Activated naive CD8-positive, alpha-beta T cell treated with anti-CD3 and anti-CD28 coated beads for 36 hours (primary cell): ENCODE data around the gene EFHC1. TPM values are rescaled to one million over a fixed set of nuclear protein-coding genes. Genes with fewer than 3 reads are reported as not detected.

Experiments used
- DNase-seq: peaks from one replicate; pipeline ENCODE4 v3.0.0; 2021
- H3K27ac Mint-ChIP-seq: one replicate; pipeline ENCODE4 v1.8.0; 2022; ENCODE audit warnings: mild to moderate bottlenecking, moderate library complexity, mixed read lengths
- H3K27me3 Mint-ChIP-seq: one replicate; pipeline ENCODE4 v1.8.0; 2022; ENCODE audit warnings: mild to moderate bottlenecking, mixed read lengths
- H3K36me3 Mint-ChIP-seq: one replicate; pipeline ENCODE4 v1.8.0; 2021; ENCODE audit warnings: mild to moderate bottlenecking, mixed read lengths
- H3K4me1 Mint-ChIP-seq: one replicate; pipeline ENCODE4 v1.8.0; 2021; ENCODE audit warnings: mixed read lengths
- H3K4me3 Mint-ChIP-seq: one replicate; pipeline ENCODE4 v1.8.0; 2022; ENCODE audit warnings: mild to moderate bottlenecking, moderate library complexity, mixed read lengths
- H3K9me3 Mint-ChIP-seq: one replicate; pipeline ENCODE4 v1.8.0; 2022; ENCODE audit warnings: mixed read lengths
- total RNA-seq, 2 experiments: library from RNA; stranded (reverse); gene quantifications; one replicate each; pipeline ENCODE4 v1.2.3, GENCODE V29; 2021

Gene EFHC1
- total RNA-seq, 2 experiments from 2014 or later: 2.8 to 3.1 TPM

DNA sequence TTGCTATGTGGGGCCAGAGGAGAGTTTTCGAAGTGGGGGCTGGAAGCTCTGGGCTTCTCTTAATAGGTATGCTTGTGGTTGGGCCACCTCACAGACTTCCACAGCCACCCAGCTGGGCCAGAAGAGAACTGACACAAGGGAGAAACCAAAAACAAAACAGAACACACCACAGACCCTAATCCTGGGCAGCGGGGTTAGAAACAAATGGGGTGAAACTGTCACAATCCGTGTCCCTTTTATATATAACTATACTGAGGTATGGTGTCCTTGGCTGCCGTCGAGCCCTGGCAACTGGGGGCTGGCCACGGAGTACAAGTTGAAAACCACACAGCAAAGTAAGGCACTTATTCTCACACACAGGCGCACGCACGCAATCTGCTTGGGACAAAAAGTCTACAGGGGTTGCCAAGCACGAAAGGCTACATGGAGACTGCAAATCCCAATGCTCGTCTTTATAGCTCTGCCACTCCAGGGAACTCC, 78.4 kb downstream of the EFHC1 start:
- Mint-ChIP-seq H3K9me3 (no peaks in the 10 kb centered on the region), H3K4me1 (no peaks in the 10 kb centered on the region), H3K27me3 (no peaks in the 10 kb centered on the region), H3K4me3 (no peak overlapping the region), H3K36me3 (peaks cover 6% of the 10 kb centered on the region), H3K27ac (no peak overlapping the region)
- no peak for DNase-seq

GRCh38 chr6:52499026-52499425, 78.9 kb downstream of the EFHC1 start:
- peaks cover 6% of the 10 kb centered on the region for H3K36me3 Mint-ChIP-seq
- no peaks in the 10 kb centered on the region for H3K9me3 Mint-ChIP-seq
- H3K27me3 Mint-ChIP-seq: no peaks in the 10 kb centered on the region
- H3K27ac Mint-ChIP-seq: no peak overlapping the region
- no peak overlapping the region for H3K4me3 Mint-ChIP-seq
- no peak for DNase-seq
- H3K4me1 Mint-ChIP-seq: no peaks in the 10 kb centered on the region

DNA sequence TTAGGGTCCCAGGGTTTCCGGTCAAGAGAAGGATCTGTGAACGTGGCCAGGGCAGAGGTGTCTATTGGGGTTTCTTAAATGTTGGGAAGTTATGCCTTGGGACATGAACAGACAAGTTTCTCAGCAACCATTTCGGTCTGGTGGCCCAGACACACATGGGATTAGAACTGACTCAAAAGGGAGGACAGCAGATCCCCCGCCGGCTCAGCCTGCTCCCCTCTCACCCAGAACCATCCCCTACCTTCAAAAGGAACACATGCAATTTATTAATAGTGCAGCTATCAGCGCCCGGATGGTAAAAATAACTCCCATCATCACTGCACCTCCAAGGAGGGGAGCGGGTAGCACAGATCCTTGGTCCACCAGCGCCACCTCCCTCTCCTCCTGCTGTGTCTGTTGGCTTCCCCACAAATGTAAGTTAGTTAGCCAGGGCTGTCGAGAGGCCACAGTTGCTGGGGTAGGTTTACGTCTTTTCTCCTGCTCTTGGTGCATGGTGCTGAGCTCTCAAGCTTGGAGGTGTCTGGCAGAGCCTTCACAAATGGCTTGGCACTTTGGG, 79.6 kb downstream of the EFHC1 start:
- H3K27me3 Mint-ChIP-seq: no peaks in the 10 kb centered on the region
- H3K9me3 Mint-ChIP-seq: no peaks in the 10 kb centered on the region
- no peak overlapping the region for H3K27ac Mint-ChIP-seq
- peaks cover 4% of the 10 kb centered on the region for H3K36me3 Mint-ChIP-seq
- no peak for DNase-seq
- H3K4me1 Mint-ChIP-seq: no peaks in the 10 kb centered on the region
- no peak overlapping the region for H3K4me3 Mint-ChIP-seq

GRCh38 chr6:52500238-52501129, 80.3 kb downstream of the EFHC1 start:
- Mint-ChIP-seq H3K27me3 (no peaks in the 10 kb centered on the region), H3K27ac (no peak overlapping the region), H3K4me1 (no peaks in the 10 kb centered on the region), H3K9me3 (no peaks in the 10 kb centered on the region), H3K4me3 (no peak overlapping the region), H3K36me3 (no peaks in the 10 kb centered on the region)
- no peak for DNase-seq

- H3K9me3 Mint-ChIP-seq: no peaks in the 10 kb centered on the region
- H3K36me3 Mint-ChIP-seq: no peaks in the 10 kb centered on the region
- H3K27ac Mint-ChIP-seq: no peak overlapping the region
- no peak overlapping the region for H3K4me3 Mint-ChIP-seq
- no peak for DNase-seq
- no peaks in the 10 kb centered on the region for H3K4me1 Mint-ChIP-seq
- no peaks in the 10 kb centered on the region for H3K27me3 Mint-ChIP-seq
Observed at GRCh38 chr6:52502306-52503029, 82.3 kb downstream of the EFHC1 start.

GRCh38 chr6:52503323-52503747, 83.2 kb downstream of the EFHC1 start:
- Mint-ChIP-seq H3K4me3 (no peak overlapping the region), H3K27ac (no peak overlapping the region), H3K4me1 (no peaks in the 10 kb centered on the region), H3K27me3 (no peaks in the 10 kb centered on the region), H3K9me3 (no peaks in the 10 kb centered on the region), H3K36me3 (no peaks in the 10 kb centered on the region)
- DNase-seq: no peak

DNA sequence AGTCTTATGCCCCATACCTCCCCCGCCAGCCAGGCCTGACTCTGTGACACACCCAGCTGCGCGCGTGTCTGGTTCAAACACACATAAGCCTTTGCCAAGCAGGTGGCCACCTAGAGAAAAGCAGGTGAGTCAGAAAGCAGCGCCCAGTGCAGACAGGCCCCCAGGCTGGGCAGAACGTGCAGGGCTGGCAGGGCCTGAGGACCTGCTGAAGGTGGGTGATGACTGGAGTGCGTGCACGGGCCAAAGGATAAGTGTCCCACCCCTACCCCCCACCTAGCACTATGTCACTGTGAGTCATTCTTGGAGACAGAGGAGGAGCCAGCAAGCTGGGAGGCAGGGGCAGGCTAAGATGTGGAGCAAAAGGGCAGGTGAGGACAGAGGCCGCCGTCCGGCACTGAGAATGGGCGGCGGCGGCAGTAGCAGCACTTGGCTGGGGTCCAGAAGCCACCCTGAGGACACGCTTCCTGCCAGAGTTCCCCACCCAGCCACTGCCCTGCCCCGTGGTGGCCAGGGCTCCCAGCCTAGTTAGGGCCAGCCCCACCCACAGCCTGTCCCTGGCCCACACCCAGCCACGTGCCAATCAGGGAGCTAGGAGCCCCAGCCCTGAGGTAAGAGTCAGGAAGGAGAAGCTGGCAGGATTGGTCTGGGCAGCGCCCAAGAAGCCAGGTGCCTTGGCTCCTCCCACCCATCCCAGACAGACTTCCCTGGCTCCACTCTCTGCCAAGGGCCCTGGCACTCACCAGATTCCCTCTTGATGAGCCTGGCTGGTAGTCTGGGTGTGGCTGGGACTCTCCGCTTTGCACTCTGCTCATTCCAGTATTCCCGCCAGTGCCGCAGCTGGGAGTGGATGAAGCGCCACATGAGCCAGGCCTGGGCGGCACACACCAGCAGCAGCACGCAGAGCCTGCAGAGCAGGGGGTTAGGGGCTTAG, 84.0 kb downstream of the EFHC1 start:
- no peak for DNase-seq
- Mint-ChIP-seq H3K27me3 (no peaks in the 10 kb centered on the region), H3K9me3 (no peaks in the 10 kb centered on the region), H3K4me3 (no peak overlapping the region), H3K4me1 (no peaks in the 10 kb centered on the region), H3K27ac (no peak overlapping the region), H3K36me3 (no peaks in the 10 kb centered on the region)

DNA sequence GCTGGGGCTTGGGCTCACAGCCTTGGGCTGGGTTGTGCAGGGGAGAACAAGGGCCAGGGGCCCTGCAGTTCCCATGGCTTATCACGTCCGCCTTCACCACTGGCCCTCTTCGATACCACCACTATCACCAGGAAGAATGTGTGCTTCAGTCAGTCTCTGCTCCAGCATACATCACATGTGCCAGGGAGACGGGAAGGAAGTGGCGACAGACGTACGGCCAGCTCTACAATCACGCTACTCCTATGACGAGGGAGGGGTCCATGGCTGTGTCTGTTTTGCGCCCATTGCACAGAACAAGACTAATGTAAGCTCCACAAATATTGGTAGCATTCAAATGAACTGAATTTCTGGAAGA, 84.6 kb downstream of the EFHC1 start:
- no peaks in the 10 kb centered on the region for H3K36me3 Mint-ChIP-seq
- no peak overlapping the region for H3K27ac Mint-ChIP-seq

GRCh38 chr6:52505726-52506409, 85.7 kb downstream of the EFHC1 start:
- peaks cover 3% of the 10 kb centered on the region for H3K4me1 Mint-ChIP-seq
- no peaks in the 10 kb centered on the region for H3K27me3 Mint-ChIP-seq
- H3K9me3 Mint-ChIP-seq: no peaks in the 10 kb centered on the region
- H3K27ac Mint-ChIP-seq: no peak overlapping the region
- no peak for DNase-seq
- H3K36me3 Mint-ChIP-seq: peaks cover 3% of the 10 kb centered on the region
- no peak overlapping the region for H3K4me3 Mint-ChIP-seq

More for the DNA sequence above, 84.6 kb downstream of the EFHC1 start:
- Mint-ChIP-seq H3K4me1 (no peaks in the 10 kb centered on the region), H3K27me3 (no peaks in the 10 kb centered on the region), H3K4me3 (no peak overlapping the region), H3K9me3 (no peaks in the 10 kb centered on the region)
- no peak for DNase-seq

GRCh38 chr6:52506476-52506875, 86.3 kb downstream of the EFHC1 start:
- Mint-ChIP-seq H3K4me3 (no peak overlapping the region), H3K9me3 (no peaks in the 10 kb centered on the region), H3K4me1 (peaks cover 3% of the 10 kb centered on the region), H3K36me3 (peaks cover 3% of the 10 kb centered on the region), H3K27me3 (no peaks in the 10 kb centered on the region), H3K27ac (no peak overlapping the region)
- DNase-seq: no peak

DNA sequence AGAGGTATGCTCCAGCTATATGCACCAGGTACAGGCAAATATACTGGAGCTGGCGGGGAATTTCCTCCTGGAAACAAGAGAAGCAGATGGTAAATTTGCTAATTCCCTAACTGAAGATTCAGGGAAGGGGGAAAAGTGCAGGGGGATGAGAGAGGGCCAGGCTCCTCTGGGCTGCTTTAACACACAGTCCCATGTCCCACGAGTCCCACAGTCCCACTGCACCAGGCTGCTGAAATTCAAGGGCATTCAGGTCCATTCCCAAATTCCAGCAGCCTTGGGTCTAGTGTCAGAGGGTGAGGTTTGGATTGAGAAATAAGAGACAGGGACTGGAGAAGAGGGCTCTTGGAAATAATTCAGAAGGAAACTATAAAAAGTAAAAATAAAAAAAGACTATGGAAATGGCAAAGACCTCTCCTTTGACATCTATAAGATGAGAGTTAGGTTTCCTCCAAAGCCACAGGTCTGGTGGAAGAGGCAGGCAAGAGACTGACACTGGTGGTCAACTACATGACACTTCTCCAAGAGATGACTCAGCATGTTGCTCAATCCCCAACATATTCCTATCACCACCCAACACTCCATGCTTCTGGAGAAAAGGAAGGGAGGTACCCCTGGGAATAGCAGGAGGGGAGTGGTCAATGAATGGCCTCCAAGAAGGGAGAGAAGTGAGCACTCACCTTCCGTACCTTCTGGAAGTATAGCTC, 87.6 kb downstream of the EFHC1 start:
- H3K36me3 Mint-ChIP-seq: peaks cover 3% of the 10 kb centered on the region

DNA sequence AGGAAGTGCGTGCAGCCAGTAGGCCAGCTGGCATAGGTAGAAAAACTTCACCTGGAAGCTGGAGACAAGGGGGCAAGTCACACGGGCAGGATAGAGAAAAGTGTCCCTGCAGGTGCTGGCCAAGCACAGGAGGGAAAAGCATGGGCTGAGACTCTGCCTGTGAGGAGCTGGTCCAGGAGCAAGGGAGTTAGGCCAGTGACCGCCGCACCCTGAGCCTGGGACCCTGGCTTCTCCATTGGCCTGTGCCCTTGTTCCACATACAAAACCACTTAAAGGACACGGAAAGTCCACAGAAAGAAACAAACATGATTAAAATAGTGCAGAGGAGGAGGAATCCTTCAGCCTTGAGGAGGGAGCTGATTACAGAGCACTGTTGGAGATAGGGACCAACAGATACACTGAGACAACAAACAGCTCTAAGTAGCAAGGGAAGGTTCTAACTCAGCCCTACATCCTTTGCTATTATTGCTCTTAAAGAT, 88.2 kb downstream of the EFHC1 start:
- Mint-ChIP-seq H3K27me3 (no peaks in the 10 kb centered on the region), H3K27ac (no peak overlapping the region), H3K36me3 (peaks cover 3% of the 10 kb centered on the region)

More for the DNA sequence above, 87.6 kb downstream of the EFHC1 start:
- Mint-ChIP-seq H3K27me3 (no peaks in the 10 kb centered on the region), H3K4me1 (peaks cover 3% of the 10 kb centered on the region), H3K4me3 (no peak overlapping the region), H3K27ac (no peak overlapping the region), H3K9me3 (no peaks in the 10 kb centered on the region)
- no peak for DNase-seq

DNA sequence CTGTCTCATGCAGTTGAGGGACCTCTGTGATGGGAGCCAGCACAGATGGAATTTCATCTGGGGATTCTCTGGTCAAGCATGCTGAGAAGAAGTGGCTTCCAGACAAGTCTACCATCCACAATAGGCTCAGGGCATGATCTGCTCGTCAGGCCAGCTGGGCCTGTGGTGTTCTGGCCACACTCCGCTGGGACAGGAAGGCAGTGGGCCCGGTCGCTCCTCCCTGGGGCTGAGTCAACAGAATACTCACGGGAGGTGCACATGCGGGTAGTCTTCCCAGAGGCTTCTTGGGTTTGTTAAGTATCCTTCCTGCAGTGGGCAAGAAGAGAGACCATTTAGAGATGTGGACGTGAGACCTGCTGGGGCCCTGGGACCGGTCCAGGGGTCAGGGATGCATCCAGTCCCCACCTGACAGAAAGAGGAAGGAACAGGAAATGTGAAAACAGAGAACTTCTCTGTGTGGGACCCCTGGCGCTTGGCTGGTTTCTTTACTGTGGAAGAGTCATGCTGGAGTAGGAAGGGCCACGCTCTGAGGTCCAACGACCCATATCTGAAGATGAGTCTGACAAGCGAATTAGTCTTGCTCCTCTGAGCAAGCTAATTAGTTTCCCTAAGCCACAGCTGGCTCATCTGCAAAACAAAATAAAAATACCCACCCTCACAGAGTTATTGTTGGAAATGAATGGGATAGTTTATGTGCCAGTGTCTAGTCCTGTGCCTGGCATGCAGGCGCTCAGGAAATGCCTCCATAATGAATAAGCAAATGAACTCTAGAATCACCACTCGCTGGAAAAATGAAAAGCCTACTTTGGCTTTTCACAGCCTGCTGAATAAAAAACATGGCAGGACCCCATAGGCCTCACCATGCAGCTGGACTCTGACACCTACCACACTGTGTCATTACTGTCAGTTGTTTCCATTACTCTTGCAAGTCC, 89.4 kb downstream of the EFHC1 start:
- H3K36me3 Mint-ChIP-seq: peaks cover 3% of the 10 kb centered on the region

More for the DNA sequence above, 88.2 kb downstream of the EFHC1 start:
- no peaks in the 10 kb centered on the region for H3K9me3 Mint-ChIP-seq
- no peak for DNase-seq
- H3K4me3 Mint-ChIP-seq: no peak overlapping the region
- H3K4me1 Mint-ChIP-seq: peaks cover 3% of the 10 kb centered on the region

More for the DNA sequence above, 89.4 kb downstream of the EFHC1 start:
- Mint-ChIP-seq H3K4me1 (peaks cover 5% of the 10 kb centered on the region), H3K27me3 (no peaks in the 10 kb centered on the region), H3K9me3 (no peaks in the 10 kb centered on the region), H3K27ac (no peak overlapping the region), H3K4me3 (no peak overlapping the region)
- no peak for DNase-seq
